ENCODE measurements around the gene KLHDC7B. TPM values are rescaled to one million over a fixed set of nuclear protein-coding genes. Genes with fewer than 3 reads are reported as not detected.

KLHDC7B gene
- total and polyA plus RNA-seq, 9 donors: 0.04 to 0.13 (median 0.10) TPM; not detected in 2

DNA sequence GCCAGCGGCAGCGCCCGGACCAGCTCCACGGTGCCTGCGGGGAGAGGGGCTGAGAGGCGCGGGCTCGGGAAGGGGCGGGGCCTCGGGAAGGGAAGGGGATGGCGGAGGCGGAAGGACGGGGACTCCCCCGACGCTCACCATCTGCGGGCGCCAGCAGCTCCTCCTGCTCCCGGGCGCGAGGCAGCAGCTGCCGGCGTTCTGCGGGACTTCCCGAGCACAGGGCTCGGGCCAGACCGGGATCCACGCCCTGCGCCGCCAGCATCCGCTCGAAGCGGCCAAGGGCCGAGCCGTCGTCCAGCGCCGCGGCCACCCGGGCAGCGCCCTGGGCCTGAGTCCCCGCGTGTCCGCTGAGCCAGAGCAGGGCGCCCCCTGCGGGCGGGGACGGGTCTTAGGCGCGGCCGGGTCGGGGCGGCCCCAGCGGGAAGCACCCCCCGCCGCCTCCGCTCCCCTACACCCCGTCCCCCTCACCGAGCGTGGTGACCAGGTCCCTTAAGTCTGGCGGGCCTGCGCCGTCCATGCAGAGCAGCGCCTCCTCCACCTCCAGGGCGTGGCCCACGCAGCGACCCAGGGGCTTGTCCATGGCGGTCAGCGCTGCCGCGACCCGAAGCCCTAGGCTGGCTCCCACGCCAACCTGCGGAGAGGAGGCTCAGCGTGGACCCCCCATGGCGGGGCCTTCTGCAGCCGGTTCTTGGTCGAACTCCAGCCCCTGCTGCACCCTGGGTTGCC lies 19.4 kb upstream of the KLHDC7B start:
- intact Hi-C loops (cut with DNase I): loop anchor here in 2 of 4 donors (10.0 kb wide), 2 partner anchors 271 to 281 kb away; partner anchors contain the start of genes HDAC10 (in 1 of the 2) and TUBGCP6 (in 1 of the 2)
- peak; percentile 74 to 86 (median 85) for DNase-seq
- TF ChIP-seq, protein P1, sequence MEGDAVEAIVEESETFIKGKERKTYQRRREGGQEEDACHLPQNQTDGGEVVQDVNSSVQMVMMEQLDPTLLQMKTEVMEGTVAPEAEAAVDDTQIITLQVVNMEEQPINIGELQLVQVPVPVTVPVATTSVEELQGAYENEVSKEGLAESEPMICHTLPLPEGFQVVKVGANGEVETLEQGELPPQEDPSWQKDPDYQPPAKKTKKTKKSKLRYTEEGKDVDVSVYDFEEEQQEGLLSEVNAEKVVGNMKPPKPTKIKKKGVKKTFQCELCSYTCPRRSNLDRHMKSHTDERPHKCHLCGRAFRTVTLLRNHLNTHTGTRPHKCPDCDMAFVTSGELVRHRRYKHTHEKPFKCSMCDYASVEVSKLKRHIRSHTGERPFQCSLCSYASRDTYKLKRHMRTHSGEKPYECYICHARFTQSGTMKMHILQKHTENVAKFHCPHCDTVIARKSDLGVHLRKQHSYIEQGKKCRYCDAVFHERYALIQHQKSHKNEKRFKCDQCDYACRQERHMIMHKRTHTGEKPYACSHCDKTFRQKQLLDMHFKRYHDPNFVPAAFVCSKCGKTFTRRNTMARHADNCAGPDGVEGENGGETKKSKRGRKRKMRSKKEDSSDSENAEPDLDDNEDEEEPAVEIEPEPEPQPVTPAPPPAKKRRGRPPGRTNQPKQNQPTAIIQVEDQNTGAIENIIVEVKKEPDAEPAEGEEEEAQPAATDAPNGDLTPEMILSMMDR (IDR thresholded peaks at IDR 0.05): peak in 2 of 3 donors; percentile 6 to 50
- TF ChIP-seq EP300 (IDR thresholded peaks at IDR 0.05) (no peak), POLR2A (IDR thresholded peaks at IDR 0.05) (no peak)
- no peaks in the 10 kb centered on the region for H3K36me3 ChIP-seq
- peak overlapping the region; percentile 55 for H3K4me3 ChIP-seq
- H3K27me3 ChIP-seq: peaks cover 2% of the 10 kb centered on the region
- no peaks in the 10 kb centered on the region for H3K9me3 ChIP-seq
- 1 to 2% (median 1%) methylated on average over 56 to 77 of the region's 77 CpGs for WGBS, 3 donors
- H3K27ac ChIP-seq: peak overlapping the region; percentile 29 to 87
- H3K4me1 ChIP-seq (ENCODE audit: insufficient read depth): peaks cover 21% of the 10 kb centered on the region

GRCh38 chr22:50526834-50527801 lies 18.6 kb upstream of the KLHDC7B start:
- H3K27ac ChIP-seq: peak overlapping the region in 1 of 2 donors; percentile 87
- WGBS, 3 donors: 58 to 63% (median 63%) methylated on average over 29 of the region's 29 CpGs
- peak in 2 of 5 donors; percentile 46 to 51 for DNase-seq
- peak overlapping the region; percentile 55 for H3K4me3 ChIP-seq
- H3K4me1 ChIP-seq (ENCODE audit: insufficient read depth): peaks cover 27% of the 10 kb centered on the region
- intact Hi-C loops (cut with DNase I): loop anchor here in 2 of 4 donors (10.0 kb wide), 2 partner anchors 272 to 282 kb away; partner anchors contain the start of genes HDAC10 (in 1 of the 2) and TUBGCP6 (in 1 of the 2)
- TF ChIP-seq POLR2A (IDR thresholded peaks at IDR 0.05): no peak
- TF ChIP-seq, protein P1 (IDR thresholded peaks at IDR 0.05): no peak
- no peak for TF ChIP-seq EP300 (IDR thresholded peaks at IDR 0.05)
- H3K27me3 ChIP-seq: peaks cover 6% of the 10 kb centered on the region
- H3K36me3 ChIP-seq: no peaks in the 10 kb centered on the region
- no peaks in the 10 kb centered on the region for H3K9me3 ChIP-seq

GRCh38 chr22:50527921-50528681 lies 17.6 kb upstream of the KLHDC7B start:
- no peak for DNase-seq
- WGBS, 3 donors: 85 to 90% (median 86%) methylated on average over 18 of the region's 18 CpGs
- Histone ChIP-seq H3K27ac (no peak overlapping the region), H3K4me3 (no peak overlapping the region), H3K27me3 (peaks cover 6% of the 10 kb centered on the region), H3K9me3 (no peaks in the 10 kb centered on the region), H3K36me3 (no peaks in the 10 kb centered on the region), H3K4me1 (ENCODE audit: insufficient read depth) (peaks cover 30% of the 10 kb centered on the region)
- TF ChIP-seq POLR2A (IDR thresholded peaks at IDR 0.05): no peak
- TF ChIP-seq, protein P1 (IDR thresholded peaks at IDR 0.05): no peak
- TF ChIP-seq EP300 (IDR thresholded peaks at IDR 0.05): no peak
- intact Hi-C loops (cut with DNase I): loop anchor here in 2 of 4 donors (10.0 kb wide), 2 partner anchors 273 to 283 kb away; partner anchors contain the start of genes HDAC10 (in 1 of the 2) and TUBGCP6 (in 1 of the 2)
